Loucy (cell line): Measurements from ENCODE around the gene BCAS3.

Source experiments
- CTCF ChIP-seq: fragments of 200-600 bp; sonication (generic); conservative IDR thresholded peaks from 2 replicates; pipeline ENCODE4 v1.5.1; 2014; ENCODE audit warnings: mild to moderate bottlenecking, antibody characterized with exemption, low read length
- EZH2phosphoT487 ChIP-seq: fragments of 200-600 bp; IDR thresholded peaks from 2 replicates; pipeline ENCODE4 v1.6.1; 2018; ENCODE audit warnings: antibody characterized with exemption, mild to moderate bottlenecking, moderate library complexity, borderline replicate concordance

- no peak for TF ChIP-seq CTCF
- no peak for TF ChIP-seq EZH2phosphoT487
Measured at GRCh38 chr17:61007980-61008379, 330.3 kb downstream of the BCAS3 start.
